A673 (cell line): ENCODE data around the gene VAV3.

Experiments used
- EZH2 ChIP-seq: fragments of 200-600 bp; sonication (generic); IDR thresholded peaks from 2 replicates; pipeline ENCODE4 v1.6.1; 2017; ENCODE audit warnings: borderline replicate concordance, low read depth, mild to moderate bottlenecking, mixed read lengths, antibody characterized with exemption, low read length; ENCODE audit not compliant: poor library complexity, severe bottlenecking
- TF ChIP-seq, protein P1 (sequence below): fragments of 300-800, 200-600 bp; sonication (generic); conservative IDR thresholded peaks from 2 replicates; pipeline ENCODE4 v1.5.1; 2017; ENCODE audit warnings: low read depth, mild to moderate bottlenecking, antibody characterized with exemption, low read length, moderate library complexity, mixed read lengths

DNA sequence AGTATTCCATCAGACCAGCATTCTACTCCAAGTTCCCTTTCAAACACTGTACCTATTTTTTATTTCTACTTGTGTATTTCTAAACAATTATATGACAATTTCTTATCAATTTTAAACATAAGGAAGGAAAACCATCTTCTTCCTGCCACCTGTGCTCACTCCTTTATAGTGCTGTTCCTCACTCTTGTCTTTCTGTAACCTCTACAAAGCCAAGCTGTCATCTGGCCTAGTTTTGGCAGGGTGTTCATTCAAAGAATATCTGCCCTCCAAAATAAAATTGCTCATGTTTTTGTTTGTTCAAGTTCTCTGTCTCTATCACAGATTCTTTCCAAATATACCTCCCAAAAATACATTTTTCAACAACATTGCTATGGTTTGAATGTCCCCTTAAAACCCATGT, 360.2 kb downstream of the VAV3 start:
- TF ChIP-seq, protein P1, sequence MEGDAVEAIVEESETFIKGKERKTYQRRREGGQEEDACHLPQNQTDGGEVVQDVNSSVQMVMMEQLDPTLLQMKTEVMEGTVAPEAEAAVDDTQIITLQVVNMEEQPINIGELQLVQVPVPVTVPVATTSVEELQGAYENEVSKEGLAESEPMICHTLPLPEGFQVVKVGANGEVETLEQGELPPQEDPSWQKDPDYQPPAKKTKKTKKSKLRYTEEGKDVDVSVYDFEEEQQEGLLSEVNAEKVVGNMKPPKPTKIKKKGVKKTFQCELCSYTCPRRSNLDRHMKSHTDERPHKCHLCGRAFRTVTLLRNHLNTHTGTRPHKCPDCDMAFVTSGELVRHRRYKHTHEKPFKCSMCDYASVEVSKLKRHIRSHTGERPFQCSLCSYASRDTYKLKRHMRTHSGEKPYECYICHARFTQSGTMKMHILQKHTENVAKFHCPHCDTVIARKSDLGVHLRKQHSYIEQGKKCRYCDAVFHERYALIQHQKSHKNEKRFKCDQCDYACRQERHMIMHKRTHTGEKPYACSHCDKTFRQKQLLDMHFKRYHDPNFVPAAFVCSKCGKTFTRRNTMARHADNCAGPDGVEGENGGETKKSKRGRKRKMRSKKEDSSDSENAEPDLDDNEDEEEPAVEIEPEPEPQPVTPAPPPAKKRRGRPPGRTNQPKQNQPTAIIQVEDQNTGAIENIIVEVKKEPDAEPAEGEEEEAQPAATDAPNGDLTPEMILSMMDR: no peak
- TF ChIP-seq EZH2: no peak
